Melanocyte of skin (primary cell): Measurements from ENCODE around the gene BLVRA. TPM values are rescaled to one million over a fixed set of nuclear protein-coding genes. Genes with fewer than 3 reads are reported as not detected.

Experiments
- total RNA-seq, 2 donors: library from RNA; depleted of rRNA; stranded (reverse); fragments of >200 nt; gene quantifications; 2 replicates each; pipeline ENCODE4 v1.2.3, GENCODE V29; 2012

The BLVRA gene, protein sequence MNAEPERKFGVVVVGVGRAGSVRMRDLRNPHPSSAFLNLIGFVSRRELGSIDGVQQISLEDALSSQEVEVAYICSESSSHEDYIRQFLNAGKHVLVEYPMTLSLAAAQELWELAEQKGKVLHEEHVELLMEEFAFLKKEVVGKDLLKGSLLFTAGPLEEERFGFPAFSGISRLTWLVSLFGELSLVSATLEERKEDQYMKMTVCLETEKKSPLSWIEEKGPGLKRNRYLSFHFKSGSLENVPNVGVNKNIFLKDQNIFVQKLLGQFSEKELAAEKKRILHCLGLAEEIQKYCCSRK
- 10 to 100 TPM; 35.1 to 44.6 TPM for total RNA-seq

DNA sequence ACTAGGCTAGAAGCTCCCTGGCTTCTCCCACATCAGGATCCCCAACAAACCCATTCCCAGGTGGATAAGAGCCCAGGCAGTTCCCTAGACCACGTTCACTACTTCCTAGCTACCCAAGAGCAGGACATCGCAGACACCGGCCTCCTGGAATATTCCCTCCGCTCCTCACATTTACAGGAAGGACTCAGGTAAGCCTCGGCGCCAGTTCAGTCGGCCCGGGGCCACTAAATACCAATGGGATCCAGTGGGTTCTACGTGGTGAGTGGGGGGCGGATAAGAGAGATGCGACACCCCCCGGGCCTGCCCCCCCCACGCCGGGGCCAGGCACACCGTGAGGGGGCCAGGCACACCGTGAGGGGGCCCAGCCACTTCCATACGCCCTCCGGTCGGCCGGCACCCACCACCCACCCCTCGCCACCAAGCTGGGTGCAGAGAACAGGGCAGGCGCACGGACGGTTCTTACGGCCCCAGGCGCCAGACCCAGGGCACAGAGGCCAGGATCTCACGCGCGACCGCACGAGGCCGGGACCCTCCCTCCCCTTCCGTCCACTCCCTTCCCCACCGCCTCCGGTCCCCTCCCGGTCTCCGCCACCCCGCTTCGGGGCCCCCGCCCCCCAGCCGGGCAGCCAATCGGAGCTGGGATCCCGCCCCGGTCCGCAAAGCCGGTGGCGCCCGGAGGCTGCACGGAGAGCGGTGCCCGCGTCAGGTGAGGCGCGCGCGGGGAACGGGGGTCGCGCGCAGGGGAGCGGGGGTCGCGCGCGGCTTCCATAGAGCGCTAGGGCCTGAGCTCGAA is at the start of gene BLVRA:
Gene BLVRA, plus strand, starts transcription at position 652 of the 793 bp plus-strand sequence. CDS start 12,479 bp downstream, outside the sequence.

DNA sequence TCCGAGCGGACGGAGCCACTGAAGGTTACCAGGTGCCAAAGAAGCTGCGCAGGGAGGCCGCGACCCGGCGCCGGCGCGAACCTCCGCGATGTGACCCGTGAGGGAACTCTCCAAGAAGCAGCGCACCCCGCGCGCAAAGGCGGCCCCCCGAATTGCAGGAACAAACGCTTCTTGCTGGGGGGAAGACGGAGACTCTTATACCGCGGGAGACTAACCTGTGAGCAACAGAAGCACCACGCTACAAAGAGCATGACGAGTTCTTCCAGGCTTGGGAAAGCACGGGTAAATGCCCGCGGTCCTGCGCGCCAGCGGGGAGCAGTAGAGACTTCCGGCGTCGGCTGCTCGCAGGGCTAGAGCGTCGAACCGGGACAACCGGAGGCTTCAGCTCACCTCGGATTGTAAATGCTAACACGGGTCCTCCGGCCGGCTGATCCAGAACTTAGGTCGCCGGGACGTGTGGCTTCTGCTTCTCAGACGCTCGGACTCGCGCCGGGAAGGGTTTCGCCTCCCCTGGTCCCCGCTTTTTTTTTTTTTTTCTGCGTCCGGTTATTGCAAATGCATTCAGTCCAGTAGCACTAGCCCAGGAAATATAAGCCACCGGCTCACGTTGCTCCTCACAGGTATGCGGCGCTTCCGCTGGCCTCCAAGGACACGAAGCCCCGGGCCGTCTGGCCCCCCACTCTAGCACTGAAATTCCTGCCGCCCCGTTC is 29.1 kb upstream of the BLVRA start, which contains the start of gene COA1:
Gene COA1, minus strand, starts transcription at position 310 of the 710 bp plus-strand sequence. CDS start 80,909 bp downstream, outside the sequence.

Other genes starting within 250 kb of the BLVRA start
- gene STK17A, start 175.6 kb upstream of the BLVRA start, total RNA-seq, result 10 to 100 TPM; 18.2 to 92.2 TPM
- 10 to 100 TPM; 36.8 to 46.0 TPM for gene COA1, start 29.2 kb upstream of the BLVRA start, total RNA-seq
- gene MRPS24, start 110.8 kb downstream of the BLVRA start, total RNA-seq, result 10 to 100 TPM; 73.6 to 96.9 TPM
- 10 to 100 TPM; 31.0 to 37.0 TPM for gene URGCP, start 147.9 kb downstream of the BLVRA start, total RNA-seq
- gene UBE2D4, start 167.8 kb downstream of the BLVRA start, total RNA-seq, result 10 to 100 TPM in 1 of 2 donors, 1 to 10 TPM in 1; 10.0 to 15.8 TPM
- not detected for gene SPDYE1, start 239.2 kb downstream of the BLVRA start, total RNA-seq